HG03575 (cell line): Measurements from ENCODE around the gene DCLK1.

Experiments used
- ATAC-seq: cut with Tn5 transposase; IDR thresholded peaks from one replicate; pipeline ENCODE4 v1.9.1; 2021; ENCODE audit not compliant: unreplicated experiment, insufficient number of reproducible peaks, low FRiP score; ENCODE audit errors: extremely low read depth

DCLK1 gene

GRCh38 chr13:35765941-35766340 lies 365.2 kb downstream of the DCLK1 start:
- ATAC-seq = no peak

- no peak for ATAC-seq
Observed at GRCh38 chr13:35765366-35765765, 365.8 kb downstream of the DCLK1 start.

- no peak for ATAC-seq
Observed at GRCh38 chr13:35764326-35765015, 366.7 kb downstream of the DCLK1 start.

- ATAC-seq = no peak
Observed at GRCh38 chr13:35763782-35764123, 367.4 kb downstream of the DCLK1 start.

GRCh38 chr13:35763060-35763781 lies 368.0 kb downstream of the DCLK1 start:
- ATAC-seq = no peak

- ATAC-seq = no peak
Observed at GRCh38 chr13:35761440-35762252, 369.5 kb downstream of the DCLK1 start.

GRCh38 chr13:35760735-35761281 lies 370.4 kb downstream of the DCLK1 start:
- ATAC-seq = no peak

- ATAC-seq = no peak
Observed at GRCh38 chr13:35747594-35747993, 383.6 kb downstream of the DCLK1 start.

- no peak for ATAC-seq
Observed at GRCh38 chr13:35744566-35745178, 386.5 kb downstream of the DCLK1 start.

GRCh38 chr13:35744144-35744543 lies 387.0 kb downstream of the DCLK1 start:
- ATAC-seq = no peak

GRCh38 chr13:35743165-35743564 lies 388.0 kb downstream of the DCLK1 start:
- no peak for ATAC-seq

- ATAC-seq = no peak
Observed at GRCh38 chr13:35741657-35742056, 389.5 kb downstream of the DCLK1 start.

- ATAC-seq = no peak
Observed at GRCh38 chr13:35736876-35737275, 394.3 kb downstream of the DCLK1 start.

GRCh38 chr13:35733827-35734226 lies 397.4 kb downstream of the DCLK1 start:
- ATAC-seq = no peak

GRCh38 chr13:35732565-35732964 lies 398.6 kb downstream of the DCLK1 start:
- ATAC-seq = no peak

GRCh38 chr13:35731471-35731870 lies 399.7 kb downstream of the DCLK1 start:
- no peak for ATAC-seq

- peak; percentile 73 for ATAC-seq
Observed at GRCh38 chr13:35729926-35730627, 401.1 kb downstream of the DCLK1 start.

- ATAC-seq = no peak
Observed at GRCh38 chr13:35727881-35728280, 403.3 kb downstream of the DCLK1 start.

- no peak for ATAC-seq
Observed at GRCh38 chr13:35724446-35724845, 406.7 kb downstream of the DCLK1 start.
